ENCODE measurements around the gene CADPS.

Gene CADPS

GRCh38 chr3:62624185-62624584 is 251.0 kb downstream of the CADPS start:
- no peak for DNase-seq (ENCODE audit: low spot score in 2 of 2)
- Mint-ChIP-seq H3K4me3 (no peak overlapping the region), H3K9me3 (no peaks in the 10 kb centered on the region), H3K36me3 (no peaks in the 10 kb centered on the region), H3K4me1 (peaks cover 4% of the 10 kb centered on the region), H3K27ac (no peak overlapping the region), H3K27me3 (peaks cover 3% of the 10 kb centered on the region)
- ATAC-seq (ENCODE audit: low read depth), result no peak

DNA sequence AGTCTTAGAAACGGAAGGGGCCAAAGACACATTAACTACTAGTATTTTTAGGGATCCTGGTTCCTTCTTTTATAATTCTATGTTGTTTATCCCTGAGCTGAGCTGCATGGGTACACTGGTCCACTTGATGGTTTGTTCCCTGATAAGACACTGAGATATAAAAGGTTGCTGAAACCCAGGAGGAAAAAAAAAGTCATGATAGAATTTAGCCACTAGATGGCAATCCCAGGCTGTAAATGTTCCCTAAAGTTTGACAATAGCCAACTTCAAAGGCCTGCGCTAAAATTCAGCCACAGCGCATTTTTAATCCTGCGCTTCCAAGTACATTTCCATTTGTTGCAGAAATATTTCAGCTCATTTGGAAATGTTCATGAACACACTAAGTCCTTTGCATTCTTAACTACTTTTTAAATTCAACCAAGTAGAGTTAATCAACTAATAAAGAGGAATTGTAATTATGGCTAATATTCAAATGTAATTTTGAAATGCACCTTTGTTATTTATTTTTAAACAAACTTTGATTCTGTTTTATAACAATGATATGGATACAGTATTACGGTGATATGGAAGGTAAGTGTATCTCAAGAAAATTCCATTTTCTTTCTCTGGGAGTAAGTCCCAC is 252.6 kb downstream of the CADPS start:
- H3K27me3 Mint-ChIP-seq, result peaks cover 3% of the 10 kb centered on the region
- peaks cover 4% of the 10 kb centered on the region for H3K4me1 Mint-ChIP-seq
- H3K9me3 Mint-ChIP-seq, result no peaks in the 10 kb centered on the region
- DNase-seq (ENCODE audit: low spot score in 2 of 2) (no peak), ATAC-seq (ENCODE audit: low read depth) (no peak)
- H3K4me3 Mint-ChIP-seq, result no peak overlapping the region
- no peak overlapping the region for H3K27ac Mint-ChIP-seq
- H3K36me3 Mint-ChIP-seq, result no peaks in the 10 kb centered on the region

DNA sequence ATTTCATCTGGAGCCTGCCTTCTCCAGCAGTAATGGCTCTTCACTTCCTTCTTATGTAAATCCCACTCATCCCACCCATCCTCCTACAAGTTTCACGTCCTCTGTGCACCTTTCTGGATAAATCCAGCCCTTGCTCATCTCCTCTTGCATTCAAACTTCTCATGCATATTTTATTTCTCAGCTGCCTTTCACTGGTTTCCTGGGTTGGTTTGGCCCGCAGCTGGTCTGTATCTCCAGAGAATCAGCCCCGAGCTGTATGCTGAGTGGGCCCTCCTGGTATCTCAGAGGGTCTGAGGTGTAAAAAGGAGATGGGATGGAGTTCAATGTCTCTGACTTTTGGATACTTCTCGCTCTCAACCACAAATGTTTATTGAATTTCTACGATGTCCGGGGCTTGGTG is 253.3 kb downstream of the CADPS start:
- Mint-ChIP-seq H3K27ac (no peak overlapping the region), H3K27me3 (peaks cover 5% of the 10 kb centered on the region), H3K4me3 (no peak overlapping the region), H3K4me1 (peaks cover 4% of the 10 kb centered on the region), H3K9me3 (no peaks in the 10 kb centered on the region), H3K36me3 (no peaks in the 10 kb centered on the region)
- DNase-seq (ENCODE audit: low spot score in 2 of 2) (no peak), ATAC-seq (ENCODE audit: low read depth) (no peak)

DNA sequence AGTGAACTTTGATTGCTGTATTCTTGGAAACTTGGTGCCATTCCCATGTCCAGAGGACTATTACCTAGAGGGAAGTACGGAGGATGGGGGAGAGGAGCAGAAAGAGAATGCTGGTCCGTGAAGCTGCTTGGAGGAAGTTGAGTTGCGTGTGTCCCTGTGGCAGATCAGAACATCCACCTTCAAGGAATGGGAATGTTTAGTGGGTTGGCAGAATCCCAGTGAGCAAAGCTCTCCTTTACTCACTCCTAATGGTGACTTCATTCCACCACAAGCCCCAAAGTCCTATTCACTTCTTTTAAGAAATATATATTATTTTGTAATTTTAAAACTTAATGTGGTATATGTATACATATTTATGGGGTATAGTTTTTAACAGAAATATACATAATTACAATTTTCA is 254.0 kb downstream of the CADPS start:
- Mint-ChIP-seq H3K4me1 (peaks cover 4% of the 10 kb centered on the region), H3K36me3 (no peaks in the 10 kb centered on the region), H3K27ac (no peak overlapping the region), H3K4me3 (no peak overlapping the region), H3K9me3 (no peaks in the 10 kb centered on the region), H3K27me3 (peaks cover 7% of the 10 kb centered on the region)
- ATAC-seq (ENCODE audit: low read depth) (no peak), DNase-seq (ENCODE audit: low spot score in 2 of 2) (no peak)

GRCh38 chr3:62615258-62615849 is 259.9 kb downstream of the CADPS start:
- Mint-ChIP-seq H3K9me3 (no peaks in the 10 kb centered on the region), H3K36me3 (no peaks in the 10 kb centered on the region), H3K27ac (no peak overlapping the region), H3K27me3 (peaks cover 11% of the 10 kb centered on the region), H3K4me3 (no peak overlapping the region), H3K4me1 (no peaks in the 10 kb centered on the region)
- DNase-seq (ENCODE audit: low spot score in 2 of 2) (no peak), ATAC-seq (ENCODE audit: low read depth) (no peak)

GRCh38 chr3:62614527-62614926 is 260.7 kb downstream of the CADPS start:
- no peak for DNase-seq (ENCODE audit: low spot score in 2 of 2)
- Mint-ChIP-seq H3K27ac (no peak overlapping the region), H3K27me3 (peaks cover 11% of the 10 kb centered on the region), H3K4me1 (no peaks in the 10 kb centered on the region), H3K36me3 (no peaks in the 10 kb centered on the region), H3K4me3 (no peak overlapping the region), H3K9me3 (no peaks in the 10 kb centered on the region)
- ATAC-seq (ENCODE audit: low read depth), result no peak

- H3K36me3 Mint-ChIP-seq, result no peaks in the 10 kb centered on the region
- H3K4me1 Mint-ChIP-seq, result no peaks in the 10 kb centered on the region
- H3K9me3 Mint-ChIP-seq, result no peaks in the 10 kb centered on the region
- ATAC-seq (ENCODE audit: low read depth) (no peak), DNase-seq (ENCODE audit: low spot score in 2 of 2) (no peak)
- peaks cover 8% of the 10 kb centered on the region for H3K27me3 Mint-ChIP-seq
- no peak overlapping the region for H3K4me3 Mint-ChIP-seq
- no peak overlapping the region for H3K27ac Mint-ChIP-seq
These were observed 263.5 kb downstream of the CADPS start for GRCh38 chr3:62611541-62612240.

DNA sequence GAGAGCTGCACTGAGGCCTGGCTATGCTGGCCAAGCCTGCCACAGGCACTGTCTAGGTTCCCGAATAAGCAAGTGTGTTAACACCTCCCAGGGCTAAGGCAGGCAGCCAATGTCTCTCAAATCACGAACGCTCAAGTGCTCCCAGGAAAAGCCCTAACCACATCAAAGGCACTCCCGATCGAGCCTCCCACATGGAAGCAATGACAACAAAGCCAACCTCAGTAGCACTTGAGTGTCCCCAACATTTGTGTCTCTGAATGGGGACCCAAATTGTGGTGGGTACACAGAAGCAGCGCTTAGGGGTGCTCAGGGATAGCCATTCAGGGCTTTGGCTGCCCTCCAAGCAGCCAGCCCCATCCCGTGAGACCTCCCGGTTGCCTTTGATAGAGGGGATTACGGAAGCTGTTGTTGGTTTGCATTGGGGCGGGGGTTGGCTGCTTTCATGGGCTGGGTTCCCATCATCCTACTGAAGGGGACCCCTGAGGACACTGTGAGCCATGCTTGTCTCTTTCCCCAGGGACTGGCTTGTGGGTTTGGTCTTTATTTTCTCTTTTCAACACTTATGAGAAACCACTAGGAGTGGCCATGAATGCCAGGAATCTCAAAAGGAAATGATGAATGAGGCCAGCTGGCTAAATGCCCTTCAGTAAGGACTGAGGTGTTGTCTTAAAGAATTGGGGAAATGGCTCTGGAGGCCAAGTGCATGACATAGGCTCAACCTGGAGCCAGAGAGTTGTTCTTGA is 267.8 kb downstream of the CADPS start:
- no peak overlapping the region for H3K4me3 Mint-ChIP-seq
- no peak for ATAC-seq (ENCODE audit: low read depth)
- no peak overlapping the region for H3K27ac Mint-ChIP-seq
- no peak for DNase-seq (ENCODE audit: low spot score in 2 of 2)
- H3K27me3 Mint-ChIP-seq, result peaks cover 4% of the 10 kb centered on the region
- no peaks in the 10 kb centered on the region for H3K36me3 Mint-ChIP-seq
- H3K9me3 Mint-ChIP-seq, result no peaks in the 10 kb centered on the region
- no peaks in the 10 kb centered on the region for H3K4me1 Mint-ChIP-seq

DNA sequence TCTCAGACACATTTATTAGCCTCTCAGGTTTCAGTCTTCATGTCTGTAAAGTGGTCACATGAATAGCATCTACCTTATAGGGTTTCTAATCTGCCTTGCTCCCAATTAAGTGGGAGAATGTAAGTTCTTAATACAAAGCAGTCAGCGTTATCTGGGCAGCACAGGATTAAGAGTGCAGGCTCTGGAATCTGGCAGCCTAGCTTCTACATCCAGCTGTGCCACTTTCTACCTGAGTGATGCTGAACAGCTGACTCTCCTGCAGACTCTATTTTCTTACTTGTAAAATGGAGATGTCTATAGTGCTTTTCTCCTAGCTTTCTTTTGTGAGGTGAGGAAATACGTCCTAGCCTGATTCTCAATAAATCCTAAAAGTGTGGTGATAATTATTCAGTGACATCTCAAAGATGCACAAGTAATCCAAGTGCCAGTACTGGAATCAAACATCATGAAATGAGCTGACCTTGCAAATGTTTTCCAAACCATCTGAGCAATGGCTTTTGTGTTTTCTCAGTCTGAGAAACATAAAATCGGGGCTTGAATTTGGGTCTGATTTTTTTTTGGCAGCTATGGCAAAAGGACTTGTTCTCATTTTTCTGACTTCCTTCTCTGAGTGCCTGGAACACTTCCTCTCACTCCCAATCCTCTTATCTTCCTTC is 269.7 kb downstream of the CADPS start:
- no peak overlapping the region for H3K4me3 Mint-ChIP-seq
- no peak for DNase-seq (ENCODE audit: low spot score in 2 of 2)
- H3K36me3 Mint-ChIP-seq, result no peaks in the 10 kb centered on the region
- ATAC-seq (ENCODE audit: low read depth), result no peak
- no peaks in the 10 kb centered on the region for H3K9me3 Mint-ChIP-seq
- H3K27ac Mint-ChIP-seq, result no peak overlapping the region
- H3K4me1 Mint-ChIP-seq, result no peaks in the 10 kb centered on the region
- H3K27me3 Mint-ChIP-seq, result no peaks in the 10 kb centered on the region

- H3K4me1 Mint-ChIP-seq, result no peaks in the 10 kb centered on the region
- no peaks in the 10 kb centered on the region for H3K36me3 Mint-ChIP-seq
- ATAC-seq (ENCODE audit: low read depth) (no peak), DNase-seq (ENCODE audit: low spot score in 2 of 2) (no peak)
- H3K4me3 Mint-ChIP-seq, result no peak overlapping the region
- H3K27me3 Mint-ChIP-seq, result no peaks in the 10 kb centered on the region
- no peak overlapping the region for H3K27ac Mint-ChIP-seq
- H3K9me3 Mint-ChIP-seq, result no peaks in the 10 kb centered on the region
These were observed 270.4 kb downstream of the CADPS start for GRCh38 chr3:62604751-62605351.

DNA sequence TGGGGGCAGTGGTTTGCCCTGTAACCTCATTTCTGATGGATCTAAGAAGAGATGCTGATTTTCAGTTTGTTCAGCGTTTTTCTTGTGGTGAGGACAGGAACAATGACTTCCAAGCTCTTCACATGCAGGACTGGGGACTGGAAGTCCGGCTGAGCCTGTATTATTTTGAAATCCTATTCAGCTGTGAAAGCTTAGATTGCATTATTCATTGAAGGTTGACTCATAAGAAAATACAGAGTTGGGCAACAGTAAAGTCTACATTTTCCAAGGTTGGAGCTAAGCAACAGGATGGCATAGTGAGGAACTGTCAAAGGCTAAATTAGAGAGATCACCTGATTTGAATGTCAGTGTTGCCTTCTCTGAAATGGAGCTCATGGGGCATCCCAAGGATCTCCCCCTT is 270.9 kb downstream of the CADPS start:
- Mint-ChIP-seq H3K27me3 (no peaks in the 10 kb centered on the region), H3K36me3 (no peaks in the 10 kb centered on the region), H3K4me1 (no peaks in the 10 kb centered on the region), H3K27ac (no peak overlapping the region), H3K4me3 (no peak overlapping the region), H3K9me3 (no peaks in the 10 kb centered on the region)
- ATAC-seq (ENCODE audit: low read depth), result no peak
- no peak for DNase-seq (ENCODE audit: low spot score in 2 of 2)

GRCh38 chr3:62602987-62603386 is 272.2 kb downstream of the CADPS start:
- H3K9me3 Mint-ChIP-seq, result no peaks in the 10 kb centered on the region
- DNase-seq (ENCODE audit: low spot score in 2 of 2) (no peak), ATAC-seq (ENCODE audit: low read depth) (no peak)
- no peak overlapping the region for H3K27ac Mint-ChIP-seq
- H3K36me3 Mint-ChIP-seq, result no peaks in the 10 kb centered on the region
- H3K4me3 Mint-ChIP-seq, result no peak overlapping the region
- H3K27me3 Mint-ChIP-seq, result no peaks in the 10 kb centered on the region
- no peaks in the 10 kb centered on the region for H3K4me1 Mint-ChIP-seq

- no peak overlapping the region for H3K27ac Mint-ChIP-seq
These were observed 273.0 kb downstream of the CADPS start for GRCh38 chr3:62602129-62602770.

More at GRCh38 chr3:62602129-62602770, 273.0 kb downstream of the CADPS start:
- ATAC-seq (ENCODE audit: low read depth) (no peak), DNase-seq (ENCODE audit: low spot score in 2 of 2) (no peak)
- Mint-ChIP-seq H3K9me3 (no peaks in the 10 kb centered on the region), H3K4me3 (no peak overlapping the region), H3K27me3 (no peaks in the 10 kb centered on the region), H3K4me1 (no peaks in the 10 kb centered on the region), H3K36me3 (no peaks in the 10 kb centered on the region)

Data from memory B cell (primary cell).